K562 treated with DMSO at 1 percent for 12 hours (cell line): ENCODE data around the gene TM9SF4. TPM values are rescaled to one million over a fixed set of nuclear protein-coding genes. Genes with fewer than 3 reads are reported as not detected.

Experiments
- total RNA-seq: library from RNA; unstranded; fragments of 300-600 nt; gene quantifications from 2 replicates; pipeline ENCODE4 v1.2.3, GENCODE V29; 2022; ENCODE audit not compliant: insufficient read depth

The TM9SF4 gene
- 12.4 and 38.3 TPM in 2 replicates for total RNA-seq

GRCh38 chr20:32109392-32110172 is at the start of gene TM9SF4:
TSS of gene TM9SF4 (plus strand) at chr20:32109714. CDS start at chr20:32109741, 27 bp downstream.

GRCh38 chr20:32207626-32208498 is 98.3 kb downstream of the TM9SF4 start, which contains the start of the genes PLAGL2 and POFUT1:
TSS of gene PLAGL2 (minus strand) at chr20:32207743. CDS start at chr20:32202178, 5,565 bp downstream.
TSS of gene POFUT1 (plus strand) at chr20:32207880. CDS start at chr20:32207942, 62 bp downstream.

Other genes with a start within 250 kb of the TM9SF4 start
- gene DUSP15, start 239.2 kb upstream of the TM9SF4 start, total RNA-seq, result 0.67 TPM in 1 of 2 replicates, not detected in the other
- gene TTLL9, start 239.1 kb upstream of the TM9SF4 start, total RNA-seq, result not detected in 2 replicates
- gene PDRG1, start 157.7 kb upstream of the TM9SF4 start, total RNA-seq, result 21.0 and 28.1 TPM in 2 replicates
- not detected in 2 replicates for gene XKR7, start 141.6 kb upstream of the TM9SF4 start, total RNA-seq
- 0.75 TPM in 1 of 2 replicates, not detected in the other for gene CCM2L, start 99.3 kb upstream of the TM9SF4 start, total RNA-seq
- gene HCK, start 57.5 kb upstream of the TM9SF4 start, total RNA-seq, result not detected in 2 replicates
- 5.1 and 17.3 TPM in 2 replicates for gene PLAGL2, start 98.0 kb downstream of the TM9SF4 start, total RNA-seq
- gene POFUT1, start 98.2 kb downstream of the TM9SF4 start, total RNA-seq, result 9.3 and 28.7 TPM in 2 replicates
- gene KIF3B, start 167.9 kb downstream of the TM9SF4 start, total RNA-seq, result 4.5 and 13.2 TPM in 2 replicates
- 23.8 and 49.2 TPM in 2 replicates for gene ASXL1, start 248.6 kb downstream of the TM9SF4 start, total RNA-seq